Non-pigmented ciliary epithelial cell (primary cell): ENCODE data around the gene HSPA12B.
"Not testable (repeated sequence)": the region's sequence is repeated elsewhere in the genome, so short reads cannot be mapped to it uniquely, and the experiment has no call there.

ENCODE experiments used
- DNase-seq: peaks from one replicate; pipeline ENCODE4 v3.0.0-alpha.2; 2010; ENCODE audit warnings: low read depth

The HSPA12B gene

GRCh38 chr20:3787324-3788014 lies 55.0 kb downstream of the HSPA12B start:
- DNase-seq, result no peak

DNA sequence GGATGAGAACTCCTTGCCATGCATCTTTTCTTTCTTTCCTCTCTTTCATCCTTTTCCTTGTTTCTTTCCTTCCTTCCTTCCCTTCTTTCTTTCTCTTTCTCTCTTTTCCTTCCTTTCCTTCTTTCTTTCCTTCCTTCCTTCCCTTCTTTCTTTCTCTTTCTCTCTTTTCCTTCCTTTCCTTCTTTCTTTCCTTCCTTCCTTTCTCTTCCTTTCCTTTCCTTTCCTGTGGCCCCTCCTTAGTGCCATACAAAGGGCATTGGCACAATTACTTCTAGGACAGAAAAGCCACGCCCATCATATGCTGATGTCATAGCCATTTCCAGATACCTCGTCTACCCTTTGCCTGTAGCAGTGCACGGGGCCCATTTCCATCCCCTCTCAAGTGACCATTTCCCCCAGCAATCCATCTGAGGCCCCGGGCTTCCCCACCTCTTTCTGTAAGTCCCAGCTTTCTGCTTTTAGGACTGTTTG lies 56.2 kb downstream of the HSPA12B start:
- DNase-seq, result no peak

- DNase-seq, result not testable (repeated sequence)
These were observed 56.7 kb downstream of the HSPA12B start for GRCh38 chr20:3789201-3789600.

DNA sequence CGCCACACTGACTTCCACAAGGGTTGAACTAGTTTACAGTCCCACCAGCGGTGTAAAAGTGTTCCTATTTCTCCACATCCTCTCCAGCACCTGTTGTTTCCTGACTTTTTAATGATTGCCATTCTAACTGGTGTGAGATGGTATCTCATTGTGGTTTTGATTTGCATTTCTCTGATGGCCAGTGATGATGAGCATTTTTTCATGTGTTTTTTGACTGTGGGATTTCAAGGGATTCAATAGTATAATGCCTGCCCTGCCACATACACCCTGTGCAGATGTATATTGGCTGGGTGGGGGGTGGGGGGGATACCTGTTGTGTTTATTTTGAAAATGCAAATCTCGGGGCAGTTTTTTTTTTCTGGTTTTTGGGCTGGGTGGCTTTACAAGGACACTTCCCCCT lies 61.7 kb downstream of the HSPA12B start:
- DNase-seq, result not testable (repeated sequence)

GRCh38 chr20:3794701-3795420 lies 62.4 kb downstream of the HSPA12B start:
- DNase-seq, result no peak

- no peak for DNase-seq
These were observed 63.3 kb downstream of the HSPA12B start, which contains the start of gene CDC25B for GRCh38 chr20:3795511-3796468. Gene CDC25B (plus strand): TSS chr20:3796310. CDS start chr20:3796532, 222 bp downstream.

DNA sequence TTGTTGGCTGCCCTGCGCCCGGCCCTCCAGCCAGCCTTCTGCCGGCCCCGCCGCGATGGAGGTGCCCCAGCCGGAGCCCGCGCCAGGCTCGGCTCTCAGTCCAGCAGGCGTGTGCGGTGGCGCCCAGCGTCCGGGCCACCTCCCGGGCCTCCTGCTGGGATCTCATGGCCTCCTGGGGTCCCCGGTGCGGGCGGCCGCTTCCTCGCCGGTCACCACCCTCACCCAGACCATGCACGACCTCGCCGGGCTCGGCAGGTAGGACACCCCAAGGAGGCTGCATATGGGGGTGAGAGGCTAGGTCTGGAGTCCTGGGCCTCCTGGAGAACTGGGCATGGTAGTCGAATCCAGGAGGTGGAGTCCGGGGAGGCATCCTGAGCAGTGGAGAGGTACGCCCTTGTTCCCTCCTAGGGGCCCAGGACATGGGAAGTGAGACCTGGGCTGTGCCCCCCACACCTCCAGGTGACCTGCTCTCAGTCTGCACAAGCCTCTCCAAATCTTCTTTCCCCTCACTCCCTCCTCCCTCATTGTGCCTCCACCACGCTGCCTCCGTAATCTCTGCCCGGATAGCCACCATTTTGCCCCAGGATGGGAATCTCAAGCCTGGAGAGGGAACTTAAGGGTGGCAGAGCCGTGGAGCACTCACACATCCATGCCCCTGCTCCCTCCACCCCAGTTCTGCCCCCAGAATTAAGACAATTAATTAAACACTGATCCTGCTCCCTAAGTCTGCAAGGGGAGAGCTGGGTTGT lies 64.2 kb downstream of the HSPA12B start:
- no peak for DNase-seq

GRCh38 chr20:3797226-3797545 lies 64.7 kb downstream of the HSPA12B start:
- DNase-seq, result no peak

- no peak for DNase-seq
These were observed 65.3 kb downstream of the HSPA12B start for GRCh38 chr20:3797592-3798372.

GRCh38 chr20:3798373-3798768 lies 65.9 kb downstream of the HSPA12B start:
- DNase-seq, result no peak

- DNase-seq, result no peak
These were observed 66.4 kb downstream of the HSPA12B start for GRCh38 chr20:3798908-3799248.

DNA sequence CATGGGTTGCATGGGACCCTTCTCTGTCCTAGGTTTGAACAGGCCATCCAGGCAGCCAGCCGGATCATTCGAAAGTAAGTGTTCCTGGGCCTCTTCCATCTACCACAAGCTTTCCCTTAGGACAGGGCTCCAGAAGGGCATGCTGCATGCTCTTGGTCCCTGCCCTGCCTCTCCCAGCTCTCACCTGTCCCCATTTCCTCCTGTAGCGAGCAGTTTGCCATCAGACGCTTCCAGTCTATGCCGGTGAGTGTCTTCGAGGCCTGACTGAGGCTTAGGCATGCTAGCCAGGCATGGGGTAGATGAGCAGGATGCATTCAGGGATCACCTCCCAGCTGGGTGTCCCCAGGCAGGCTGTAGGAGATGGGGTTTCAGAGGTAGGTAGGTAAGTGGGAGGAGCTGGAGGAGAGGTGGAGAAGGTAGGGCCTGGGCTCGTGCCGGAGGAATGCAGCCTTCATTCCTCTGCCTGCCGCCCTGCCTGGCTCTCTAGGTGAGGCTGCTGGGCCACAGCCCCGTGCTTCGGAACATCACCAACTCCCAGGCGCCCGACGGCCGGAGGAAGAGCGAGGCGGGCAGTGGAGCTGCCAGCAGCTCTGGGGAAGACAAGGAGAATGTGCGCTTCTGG lies 67.9 kb downstream of the HSPA12B start:
- DNase-seq, result no peak

DNA sequence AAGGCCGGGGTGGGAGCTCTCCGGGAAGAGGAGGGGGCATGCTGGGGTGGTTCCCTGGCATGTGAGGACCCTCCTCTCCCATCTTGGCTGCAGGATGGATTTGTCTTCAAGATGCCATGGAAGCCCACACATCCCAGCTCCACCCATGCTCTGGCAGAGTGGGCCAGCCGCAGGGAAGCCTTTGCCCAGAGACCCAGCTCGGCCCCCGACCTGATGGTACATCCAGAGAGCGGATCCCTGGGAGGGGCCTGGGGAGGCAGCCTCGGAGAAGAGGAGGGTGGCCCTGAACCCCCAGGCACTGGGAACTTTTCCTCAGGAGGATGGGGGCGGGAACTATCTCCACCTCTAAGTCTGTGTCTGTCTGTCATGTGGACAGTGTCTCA lies 68.4 kb downstream of the HSPA12B start:
- no peak for DNase-seq

DNA sequence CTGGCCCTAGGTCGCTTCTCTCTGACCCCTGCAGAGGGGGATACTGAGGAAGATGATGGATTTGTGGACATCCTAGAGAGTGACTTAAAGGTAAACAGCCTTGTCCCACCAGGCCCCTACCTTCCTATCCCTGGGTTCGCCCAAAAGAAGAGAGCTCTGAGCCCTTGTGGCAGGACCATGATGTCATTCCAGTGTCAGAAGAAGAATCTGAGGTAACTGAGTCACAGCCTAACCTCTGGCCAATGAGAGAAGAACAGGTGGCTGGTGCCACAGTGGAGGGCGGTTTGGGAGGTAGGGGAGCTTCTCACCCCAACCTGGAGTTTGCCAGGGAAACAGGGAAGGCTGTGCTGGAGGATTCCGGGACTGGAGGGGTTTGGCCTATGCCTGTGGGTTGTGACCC lies 68.8 kb downstream of the HSPA12B start:
- DNase-seq, result no peak

GRCh38 chr20:3801846-3802245 lies 69.4 kb downstream of the HSPA12B start:
- no peak for DNase-seq
